Superior temporal gyrus (tissue), 1 donor: Measurements from ENCODE around the gene OBSL1.
A peak's percentile ranks its signal among the peaks of the same experiment; 100 is the strongest.

Experiments used
- DNase-seq: peaks from one replicate; pipeline ENCODE4 v3.0.0-alpha.2; 2016; ENCODE audit errors: extremely low spot score

Gene OBSL1

GRCh38 chr2:219565130-219566080 is 5.9 kb downstream of the OBSL1 start:
- DNase-seq, result no peak

DNA sequence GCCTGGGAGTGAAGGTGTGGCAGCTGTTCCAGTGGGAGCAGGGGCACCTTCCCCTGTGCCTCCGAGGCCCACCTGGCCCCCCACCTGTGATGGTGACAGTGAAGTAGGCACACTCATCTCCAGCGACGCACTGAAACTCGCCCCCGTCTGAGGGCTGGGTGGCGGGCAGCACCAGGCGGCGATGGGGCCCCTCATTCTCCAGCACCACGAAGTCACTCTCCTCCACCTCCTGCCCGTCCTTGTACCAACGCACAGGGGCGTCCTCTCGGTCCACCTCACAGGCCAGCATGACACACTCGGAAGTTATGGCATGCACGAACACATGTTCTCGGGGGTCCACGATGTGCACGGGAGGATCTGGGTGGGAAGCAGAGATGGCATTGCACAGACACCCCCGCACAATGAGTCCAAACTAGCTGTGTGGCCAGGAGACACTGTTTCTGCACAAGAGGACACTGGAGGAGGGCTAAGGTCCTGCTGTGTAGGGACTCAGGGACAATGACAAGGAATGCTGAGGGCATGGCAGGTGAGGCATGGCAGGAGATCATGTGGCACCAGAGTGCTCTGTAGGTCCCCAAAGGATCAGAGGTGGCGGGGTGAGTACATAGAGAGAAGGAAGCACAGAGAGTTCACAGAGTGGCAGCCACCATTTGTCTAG is 7.9 kb downstream of the OBSL1 start:
- no peak for DNase-seq

DNA sequence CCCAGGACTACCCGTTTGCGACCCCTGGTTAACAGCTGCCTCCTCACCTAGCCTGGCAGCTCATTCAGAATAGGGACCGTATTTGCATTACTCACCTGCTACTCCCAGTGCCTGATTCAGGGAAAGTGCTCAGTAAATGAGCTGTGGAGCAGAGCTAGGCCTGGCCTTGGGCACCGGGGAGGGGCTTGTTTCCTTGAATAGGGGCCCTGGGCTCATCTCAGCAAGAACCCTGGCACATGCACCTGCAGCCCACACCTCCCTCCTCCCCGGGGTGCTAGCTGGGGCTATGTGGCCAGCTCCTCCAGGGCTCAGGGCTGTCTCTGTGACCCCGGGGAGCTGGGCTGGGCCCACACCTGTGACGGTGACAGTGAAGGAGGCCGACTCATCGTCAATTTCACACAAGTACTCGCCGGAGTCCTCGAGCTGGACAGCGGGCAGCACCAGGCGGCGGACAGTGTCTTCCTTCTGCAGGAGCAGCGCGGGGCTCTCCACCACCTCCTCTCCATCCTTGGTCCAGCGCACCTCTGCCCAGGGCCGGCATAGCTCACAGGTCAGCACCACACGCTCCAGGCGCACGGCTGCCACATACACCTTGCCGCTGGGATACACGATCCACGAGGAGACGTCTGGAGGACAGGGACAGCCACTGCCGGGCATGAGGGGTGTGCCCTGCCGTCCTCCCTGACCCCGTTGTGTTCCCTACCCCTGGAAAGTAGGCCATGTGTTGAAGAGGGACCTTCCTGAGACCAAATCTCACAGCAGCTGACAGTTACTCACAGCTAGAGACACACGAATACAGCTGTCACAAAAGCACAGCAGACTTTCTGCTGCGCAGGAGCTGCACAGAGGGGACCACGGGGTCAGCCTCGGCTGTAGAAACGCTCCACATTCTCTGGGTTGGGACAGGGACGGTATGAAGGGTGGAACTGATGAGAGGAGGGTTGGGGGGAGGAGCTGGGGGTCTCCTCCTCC is 9.0 kb downstream of the OBSL1 start:
- no peak for DNase-seq

- no peak for DNase-seq
Measured at GRCh38 chr2:219561179-219562048, 9.9 kb downstream of the OBSL1 start.

GRCh38 chr2:219560893-219561178 is 10.5 kb downstream of the OBSL1 start:
- no peak for DNase-seq

- DNase-seq, result no peak
Measured at GRCh38 chr2:219560037-219560892, 11.1 kb downstream of the OBSL1 start.

DNA sequence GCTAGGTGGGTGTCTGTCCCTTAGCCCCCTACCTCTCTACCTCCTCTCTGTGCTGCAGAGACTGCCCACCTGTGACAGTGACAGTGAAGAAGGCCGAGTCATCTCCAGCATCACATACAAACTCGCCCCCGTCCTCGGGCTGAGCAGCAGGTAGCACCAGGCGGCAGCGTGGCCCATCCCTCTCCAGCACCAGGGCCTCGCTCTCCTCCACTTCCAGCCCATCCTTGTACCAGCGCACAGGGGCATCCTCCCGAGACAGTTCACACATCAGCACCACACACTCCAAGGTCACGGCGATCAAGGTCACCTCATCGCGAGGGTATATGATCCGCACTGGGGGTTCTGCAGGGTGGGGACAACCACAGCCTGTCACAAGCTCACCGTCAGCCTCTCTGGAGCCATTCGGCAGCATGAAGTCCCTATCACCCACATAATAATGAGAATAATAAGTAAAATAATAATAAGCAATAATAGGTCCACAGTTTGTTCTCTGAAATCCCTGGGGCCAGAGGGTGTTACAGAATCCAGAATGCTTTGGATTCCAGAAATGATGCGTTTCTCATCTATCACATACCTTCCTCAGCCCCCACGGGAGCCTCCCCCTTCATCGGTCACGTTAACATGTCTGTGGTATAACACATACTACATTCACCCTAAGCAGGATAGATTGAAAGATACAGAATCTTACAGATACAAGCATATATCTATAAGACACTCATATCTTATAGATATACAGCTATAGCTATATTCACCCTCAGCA is 12.0 kb downstream of the OBSL1 start:
- DNase-seq, result no peak

DNA sequence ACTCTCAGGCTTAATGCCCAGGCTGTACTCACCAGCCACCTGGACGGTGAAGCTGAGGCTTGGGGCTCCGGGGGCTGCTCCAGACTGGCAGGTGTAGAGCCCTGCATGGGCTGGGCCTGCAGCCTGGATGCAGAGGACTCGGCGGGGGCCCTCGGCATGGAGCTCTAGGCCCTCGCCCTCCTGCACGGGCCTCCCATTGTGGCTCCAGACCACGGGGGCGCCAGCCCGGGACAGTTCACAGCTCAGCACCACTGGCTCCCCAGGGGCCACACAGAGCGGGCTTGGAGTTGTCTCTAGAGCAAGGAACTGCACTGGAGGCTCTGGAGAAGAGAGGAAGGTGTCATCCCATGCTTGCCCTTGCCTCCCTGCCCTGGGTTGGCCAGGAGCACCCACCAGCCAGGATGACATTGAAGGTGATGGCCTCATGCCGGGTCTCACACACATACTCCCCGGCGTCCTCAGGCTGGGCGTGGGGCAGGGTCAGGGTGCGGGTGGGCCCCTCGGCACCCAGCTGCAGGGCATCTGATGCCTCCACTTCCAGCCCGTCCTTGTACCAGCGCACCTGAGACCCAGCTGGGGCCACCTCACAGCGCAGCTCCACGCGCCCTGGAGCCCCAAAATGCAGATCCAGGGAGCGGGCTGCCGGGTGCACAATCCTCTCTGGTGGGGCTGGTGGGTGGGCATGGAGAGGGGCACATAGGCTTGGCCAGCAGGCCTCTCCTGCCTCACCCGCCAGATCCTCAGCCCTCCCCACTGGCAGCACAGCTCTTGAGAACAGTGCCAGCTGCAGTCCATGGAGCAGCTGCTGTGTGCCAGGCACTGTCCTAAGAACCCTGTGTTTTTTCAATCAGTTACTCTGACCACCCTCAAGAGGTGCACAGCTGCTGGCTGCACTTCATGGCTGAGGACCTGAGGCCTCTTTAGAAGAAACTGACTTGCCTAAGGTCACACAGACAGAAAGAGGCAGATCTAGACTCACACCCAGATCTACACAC is 13.3 kb downstream of the OBSL1 start:
- no peak for DNase-seq

- DNase-seq, result no peak
Measured at GRCh38 chr2:219557320-219557719, 14.0 kb downstream of the OBSL1 start.

DNA sequence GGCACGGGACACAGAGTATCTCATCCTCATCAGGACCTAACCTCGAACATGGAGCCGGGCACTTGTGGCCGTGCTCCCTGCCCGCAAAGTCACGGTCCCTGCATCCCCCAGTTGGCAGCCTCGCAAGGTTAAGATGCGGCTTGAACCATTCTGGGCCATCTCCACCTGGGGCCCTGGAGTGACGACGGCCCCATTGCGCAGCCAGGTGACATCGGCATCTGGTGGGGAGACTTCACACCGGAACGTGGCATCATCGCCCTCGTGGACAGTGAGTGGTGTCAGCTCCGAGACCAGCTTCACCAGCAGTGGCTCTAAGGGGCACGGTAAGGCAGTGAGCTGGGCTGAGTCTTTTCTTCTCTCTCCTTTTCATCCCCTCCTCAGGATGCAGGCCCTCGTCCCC is 14.9 kb downstream of the OBSL1 start:
- no peak for DNase-seq

DNA sequence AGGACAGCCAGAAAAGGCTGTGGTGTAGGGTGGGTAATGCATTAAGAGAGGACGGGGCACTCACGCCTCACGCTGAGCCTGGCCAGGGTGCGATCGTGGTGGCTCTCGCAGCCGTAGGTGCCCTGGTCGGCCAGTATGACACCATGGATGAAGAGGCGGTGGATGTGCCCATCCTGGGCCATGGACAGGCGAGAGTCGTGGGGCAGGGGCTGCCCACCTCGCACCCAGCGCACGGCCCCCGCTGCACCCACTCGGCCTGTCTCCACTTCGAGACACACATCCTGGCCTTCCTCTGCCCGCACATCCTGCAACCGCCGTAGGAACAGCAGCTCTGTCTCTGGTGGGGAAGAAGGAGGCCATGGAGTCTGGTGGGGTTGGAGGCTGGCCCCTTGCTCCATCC is 15.4 kb downstream of the OBSL1 start:
- DNase-seq, result no peak

- no peak for DNase-seq
Measured at GRCh38 chr2:219554350-219554749, 17.0 kb downstream of the OBSL1 start.

DNA sequence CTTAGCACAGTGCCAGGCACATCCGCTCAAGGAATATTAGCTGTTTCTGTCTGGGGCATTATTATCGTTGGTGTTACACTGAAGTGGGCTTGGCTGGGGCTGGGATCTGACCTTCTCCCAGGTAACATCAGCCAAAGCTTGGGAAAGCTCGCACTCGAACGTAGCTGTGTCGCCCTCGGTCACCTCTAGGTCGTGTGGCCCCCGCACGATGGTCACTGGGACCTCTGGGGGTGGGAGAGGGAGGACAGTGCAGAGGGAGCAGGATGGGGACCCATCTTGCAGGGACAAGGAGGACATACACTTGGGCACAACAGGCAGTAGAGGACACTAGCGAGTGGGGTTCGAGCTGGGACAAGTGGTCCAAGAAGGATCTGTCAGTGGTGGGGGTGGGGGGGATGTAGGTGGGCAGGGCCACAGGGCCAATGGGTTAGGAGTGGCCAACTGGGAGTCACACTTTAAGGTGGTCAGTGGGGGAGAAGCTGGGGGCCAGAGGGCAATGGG is 17.8 kb downstream of the OBSL1 start:
- no peak for DNase-seq

- DNase-seq, result no peak
Measured at GRCh38 chr2:219553168-219553417, 18.2 kb downstream of the OBSL1 start.

DNA sequence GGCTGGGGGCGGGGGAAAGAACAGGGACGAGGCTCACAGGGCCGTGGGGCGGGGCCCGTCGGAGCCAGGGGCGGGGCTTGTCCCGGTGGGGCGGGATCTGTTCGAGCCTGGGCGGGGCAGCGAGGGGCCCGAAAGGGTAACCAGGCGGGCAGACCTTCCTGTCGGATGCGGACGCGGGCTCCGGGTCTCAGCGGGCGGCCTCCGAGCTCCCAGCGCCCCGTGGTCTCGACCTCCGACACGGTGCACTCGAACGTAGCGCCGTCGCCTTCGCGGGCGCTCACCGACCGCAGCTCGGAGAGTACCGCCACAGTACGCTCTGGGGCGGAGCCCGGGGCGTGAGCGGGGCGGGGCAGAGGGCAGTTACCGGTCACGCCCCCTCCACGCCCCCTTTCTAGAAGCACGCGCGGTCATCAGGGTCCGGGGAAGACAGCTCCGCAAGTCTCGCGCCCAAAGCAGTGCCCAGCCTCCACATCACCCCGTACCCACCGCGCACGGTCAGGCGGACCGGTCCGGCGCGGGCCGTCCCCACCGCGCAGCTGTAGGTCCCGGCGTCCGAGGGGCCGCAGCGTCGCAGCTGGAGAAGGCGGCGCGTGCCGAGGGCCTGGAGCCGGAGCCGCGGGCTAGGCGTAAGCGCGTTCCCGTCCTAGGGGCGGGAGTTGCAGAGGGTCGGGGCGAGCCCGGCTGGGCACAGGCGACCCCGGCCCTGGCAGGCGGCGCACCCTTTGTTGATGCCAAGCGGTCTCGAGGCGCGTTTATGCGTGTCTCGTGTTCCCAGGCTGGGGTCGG is 18.8 kb downstream of the OBSL1 start:
- peak; percentile 81 for DNase-seq

GRCh38 chr2:219551441-219552381 is 19.6 kb downstream of the OBSL1 start:
- no peak for DNase-seq
